GM18502 (cell line): Measurements from ENCODE around the gene RRM2.

Experiments
- ATAC-seq: cut with Tn5 transposase; IDR thresholded peaks from one replicate; pipeline ENCODE4 v1.9.1; 2021; ENCODE audit warnings: mild to moderate bottlenecking; ENCODE audit not compliant: unreplicated experiment, poor library complexity

Gene RRM2

DNA sequence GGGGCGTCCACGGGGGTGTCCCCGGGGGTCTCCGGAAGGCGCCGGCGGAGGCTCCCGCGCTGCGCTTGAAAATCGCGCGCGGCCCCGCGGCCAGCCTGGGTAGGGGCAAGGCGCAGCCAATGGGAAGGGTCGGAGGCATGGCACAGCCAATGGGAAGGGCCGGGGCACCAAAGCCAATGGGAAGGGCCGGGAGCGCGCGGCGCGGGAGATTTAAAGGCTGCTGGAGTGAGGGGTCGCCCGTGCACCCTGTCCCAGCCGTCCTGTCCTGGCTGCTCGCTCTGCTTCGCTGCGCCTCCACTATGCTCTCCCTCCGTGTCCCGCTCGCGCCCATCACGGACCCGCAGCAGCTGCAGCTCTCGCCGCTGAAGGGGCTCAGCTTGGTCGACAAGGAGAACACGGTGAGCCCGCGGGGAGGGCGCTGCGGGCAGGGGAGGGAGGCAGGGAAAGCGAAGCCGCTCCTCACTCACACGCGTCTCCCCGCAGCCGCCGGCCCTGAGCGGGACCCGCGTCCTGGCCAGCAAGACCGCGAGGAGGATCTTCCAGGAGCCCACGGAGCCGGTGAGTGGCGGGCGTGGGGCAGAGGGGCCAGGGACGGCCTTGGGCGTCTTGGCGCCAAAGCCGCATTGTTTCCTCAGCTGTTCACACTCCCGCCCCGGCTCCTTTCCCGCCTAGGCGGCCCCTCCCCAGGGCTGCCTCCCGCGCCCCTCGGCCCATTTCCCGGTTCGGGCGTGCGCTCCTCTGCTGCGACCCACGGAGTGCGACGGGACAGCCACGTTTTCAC, at the start of gene RRM2:
TSS of gene RRM2 (plus strand) at position 240 of the 781 bp plus-strand sequence. CDS start at position 300, 60 bp downstream.
- ATAC-seq, result peak; percentile 73

DNA sequence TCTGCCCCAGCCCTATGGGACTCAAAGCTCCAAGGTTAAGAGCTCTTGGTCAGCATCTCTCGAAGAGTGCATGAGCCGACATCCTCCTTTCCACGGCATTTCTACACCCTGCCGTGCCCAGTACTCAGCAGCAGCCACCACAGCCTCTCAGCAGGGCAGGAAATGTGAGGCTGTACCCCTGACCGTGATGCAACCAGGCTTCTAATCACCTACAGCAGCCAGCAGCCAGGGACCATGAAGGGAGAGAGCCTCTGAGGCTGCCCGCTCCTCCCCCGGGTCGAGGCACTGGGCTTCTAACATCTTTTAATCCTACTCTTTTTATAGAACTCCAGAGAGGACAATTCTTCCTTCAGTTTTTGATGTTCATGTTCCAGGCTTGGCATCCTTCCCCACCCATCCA, 48.8 kb upstream of the RRM2 start:
- ATAC-seq, result no peak

DNA sequence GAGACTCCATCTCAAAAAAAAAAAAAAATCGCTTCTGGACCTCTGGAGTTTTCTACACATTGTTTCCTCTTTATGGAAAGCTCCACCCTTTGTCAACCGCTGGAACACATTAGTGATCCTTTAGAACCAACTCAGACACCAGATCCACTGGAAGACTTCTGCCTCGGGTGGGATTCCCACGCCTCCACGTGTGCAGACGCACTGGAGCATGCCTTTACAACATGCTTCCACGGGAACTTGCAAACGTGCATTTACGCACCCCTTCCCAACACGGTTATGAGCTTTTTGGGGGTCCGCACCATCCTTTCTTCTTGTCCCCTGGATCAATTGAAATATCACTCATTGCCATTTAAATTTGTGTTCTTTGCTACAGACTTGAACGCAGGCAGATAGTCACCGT, 47.4 kb upstream of the RRM2 start:
- ATAC-seq, result no peak

DNA sequence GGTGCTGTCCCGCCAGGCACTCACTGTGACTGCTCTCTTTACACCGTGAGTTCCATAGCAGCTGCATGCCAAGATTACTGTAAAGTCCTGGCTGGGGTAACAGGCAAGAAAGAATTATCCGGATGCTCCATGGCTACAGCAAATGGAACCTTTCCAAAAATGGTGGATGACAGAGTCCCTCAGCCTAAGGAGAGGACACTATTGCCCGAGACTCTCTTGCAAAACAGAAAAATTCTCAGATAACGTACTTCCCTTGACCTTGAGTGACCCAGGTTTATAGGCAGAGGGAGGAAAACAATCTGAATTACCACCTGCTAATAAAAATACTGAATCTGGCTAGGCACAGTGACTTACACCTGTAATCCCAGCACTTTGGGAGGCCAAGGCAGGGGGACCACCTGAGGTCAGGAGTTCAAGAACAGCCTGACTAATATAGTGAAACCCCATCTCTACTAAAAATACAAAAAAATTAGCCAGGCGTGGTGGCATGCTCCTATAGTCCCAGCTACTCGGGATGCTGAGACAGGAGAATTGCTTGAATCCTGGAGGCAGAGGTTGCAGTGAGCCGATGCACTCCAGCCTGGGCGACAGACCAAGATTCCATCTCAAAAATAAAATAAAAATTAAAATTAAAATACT, 46.8 kb upstream of the RRM2 start:
- ATAC-seq, result no peak

DNA sequence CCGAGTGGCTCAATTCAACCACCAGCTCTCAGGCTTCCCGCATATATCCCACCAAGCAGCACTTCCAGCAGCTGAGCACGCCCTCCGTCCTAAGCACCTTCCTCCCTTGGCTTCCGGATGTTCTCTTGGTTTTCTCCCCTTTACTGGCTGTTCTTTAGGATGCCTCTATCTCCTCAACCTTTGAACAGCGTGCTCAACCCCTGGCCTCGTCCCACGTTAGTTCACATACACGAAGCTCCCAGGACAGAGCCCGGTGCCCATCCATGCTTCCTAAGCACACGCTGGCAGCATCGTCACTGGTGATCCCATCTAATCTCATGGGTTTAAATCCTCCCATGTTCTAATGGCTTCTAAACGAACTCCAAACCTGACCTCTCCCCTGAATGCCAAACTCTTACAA, 46.0 kb upstream of the RRM2 start:
- ATAC-seq, result no peak

DNA sequence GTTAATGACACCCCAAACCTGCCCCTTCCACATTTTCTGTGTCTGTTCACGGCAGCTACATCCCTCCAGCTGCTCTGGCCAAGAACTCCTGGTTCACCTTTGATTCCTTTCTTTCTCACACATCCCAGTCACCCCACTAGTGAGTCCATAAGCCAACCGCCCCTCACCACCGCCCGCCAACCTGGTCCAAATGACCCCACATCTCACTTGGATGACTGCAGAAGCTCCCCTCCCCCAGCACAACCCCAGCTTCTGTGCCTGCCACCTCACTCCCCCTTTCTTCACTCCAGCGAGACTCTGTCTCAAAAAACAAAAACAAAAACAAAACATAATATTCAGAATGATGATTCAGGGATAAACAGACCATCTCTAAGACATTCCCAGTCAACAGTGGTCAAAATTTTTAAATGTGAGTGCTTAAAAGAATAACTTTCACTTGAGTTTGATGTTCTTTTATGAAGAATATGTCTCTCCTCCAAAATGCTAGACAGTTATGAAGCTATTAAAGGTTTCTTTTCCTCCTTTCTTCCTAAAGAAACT, 45.5 kb upstream of the RRM2 start:
- no peak for ATAC-seq

DNA sequence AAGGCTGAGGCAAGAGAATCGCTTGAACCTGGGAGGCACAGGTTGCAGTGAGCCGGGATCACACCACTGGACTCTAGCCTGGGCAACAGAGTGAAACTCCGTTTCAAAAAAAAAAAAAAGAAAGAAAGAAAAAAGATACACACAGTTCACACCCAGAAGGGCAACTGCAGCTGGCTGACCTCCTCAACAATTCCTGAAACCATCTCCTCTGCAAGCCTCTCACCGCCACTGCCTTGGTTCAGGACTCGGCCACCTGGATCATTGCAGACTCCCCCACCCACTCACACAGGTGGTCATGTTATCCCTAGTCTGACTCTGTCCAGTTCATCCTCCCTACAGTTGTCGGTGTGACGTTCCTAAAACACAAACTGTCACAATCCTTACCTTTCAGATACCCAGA, 44.5 kb upstream of the RRM2 start:
- ATAC-seq, result no peak

DNA sequence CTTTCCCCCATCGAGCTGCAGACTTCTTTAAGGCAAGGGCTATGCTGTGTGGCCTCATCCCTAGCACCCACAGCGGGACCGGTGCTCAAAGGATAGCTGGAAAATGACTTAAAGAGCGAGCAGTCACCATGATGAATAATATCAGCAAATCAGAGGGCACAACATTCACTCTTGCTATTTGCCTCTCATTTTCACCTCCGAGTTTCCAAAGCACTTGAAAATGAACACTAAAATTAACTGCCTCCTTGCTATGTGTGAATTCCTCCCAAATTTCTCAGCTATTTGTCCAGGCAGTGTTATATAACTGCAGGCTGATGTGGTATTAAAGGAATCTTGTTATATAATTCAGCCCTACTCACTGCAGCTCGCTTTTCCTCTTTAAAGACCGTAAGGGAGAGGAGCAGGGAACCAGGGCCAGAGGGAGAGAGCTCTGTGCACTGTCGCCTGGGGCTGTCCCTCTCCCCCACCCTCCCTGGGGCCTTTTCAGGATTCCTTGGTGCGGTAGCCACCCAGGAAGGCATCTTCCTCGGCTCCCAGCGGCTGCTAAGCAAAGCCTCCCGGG, 43.8 kb upstream of the RRM2 start:
- no peak for ATAC-seq

DNA sequence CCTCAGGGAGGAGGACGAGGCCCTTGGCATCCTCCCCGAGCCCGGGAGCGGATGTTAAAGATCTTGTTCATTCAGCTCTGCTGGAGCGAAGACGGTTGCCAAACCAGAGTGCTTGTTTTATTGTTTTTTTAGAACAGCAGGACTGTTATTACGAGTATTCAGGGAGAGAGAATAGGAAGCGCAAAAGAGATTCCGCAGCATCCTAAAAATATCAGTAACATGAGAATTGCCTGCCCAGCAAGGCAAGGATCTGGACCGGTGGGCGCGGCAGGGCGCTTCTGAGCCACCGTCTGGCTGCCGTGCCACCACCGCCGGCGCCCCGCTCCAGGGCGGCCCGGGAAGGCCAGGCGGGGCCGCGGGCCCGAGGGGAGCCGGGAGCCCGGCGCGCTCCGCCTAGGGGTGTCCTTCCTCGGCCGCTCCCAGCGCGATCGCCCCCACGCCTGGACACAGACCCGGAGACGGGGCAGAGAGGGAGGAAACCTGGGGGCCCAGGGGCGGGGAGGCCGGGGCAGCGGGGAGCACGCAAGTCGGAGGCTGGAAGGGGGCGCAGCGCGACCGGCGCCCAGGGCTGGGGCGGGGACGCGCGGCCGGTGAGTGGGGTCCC, 43.2 kb upstream of the RRM2 start:
- ATAC-seq, result peak; percentile 26

DNA sequence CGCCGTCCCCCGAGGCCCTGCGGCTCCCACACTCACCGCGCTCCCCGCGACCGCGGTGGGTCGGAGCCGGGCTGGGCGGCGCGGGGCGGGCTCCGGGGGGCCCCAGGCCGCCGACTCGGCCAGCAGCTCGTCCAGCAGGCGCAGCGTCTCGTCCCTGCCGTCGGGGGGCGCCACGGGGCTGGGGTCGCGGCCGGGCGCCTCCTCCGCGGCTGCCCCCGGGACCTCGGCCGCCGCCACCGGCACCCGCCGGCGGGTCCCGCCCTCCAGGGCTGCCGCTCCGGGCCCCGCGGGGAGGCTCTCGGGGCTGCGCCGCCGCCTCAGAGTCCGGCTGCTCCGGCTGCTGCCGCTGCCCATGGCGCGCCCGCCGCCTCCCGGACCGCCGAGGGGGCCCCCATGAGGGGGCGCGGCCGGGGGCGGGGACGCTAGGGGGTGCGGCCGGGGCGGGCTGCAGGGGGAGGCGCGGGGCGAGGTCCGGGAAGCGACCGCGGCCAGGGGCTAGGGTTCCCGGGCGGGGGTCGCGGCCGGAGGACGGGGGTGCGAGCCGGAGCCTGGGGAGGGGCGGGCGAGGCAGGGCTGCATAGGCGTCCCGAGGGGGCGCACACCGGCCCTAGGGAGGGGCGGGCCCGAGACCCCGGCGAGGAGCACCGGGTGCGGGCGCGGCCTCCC, 42.5 kb upstream of the RRM2 start, which contains the start of gene CYS1:
TSS of gene CYS1 (minus strand) at position 542 of the 666 bp plus-strand sequence. CDS start at position 354, 188 bp downstream.
- ATAC-seq, result peak; percentile 36

DNA sequence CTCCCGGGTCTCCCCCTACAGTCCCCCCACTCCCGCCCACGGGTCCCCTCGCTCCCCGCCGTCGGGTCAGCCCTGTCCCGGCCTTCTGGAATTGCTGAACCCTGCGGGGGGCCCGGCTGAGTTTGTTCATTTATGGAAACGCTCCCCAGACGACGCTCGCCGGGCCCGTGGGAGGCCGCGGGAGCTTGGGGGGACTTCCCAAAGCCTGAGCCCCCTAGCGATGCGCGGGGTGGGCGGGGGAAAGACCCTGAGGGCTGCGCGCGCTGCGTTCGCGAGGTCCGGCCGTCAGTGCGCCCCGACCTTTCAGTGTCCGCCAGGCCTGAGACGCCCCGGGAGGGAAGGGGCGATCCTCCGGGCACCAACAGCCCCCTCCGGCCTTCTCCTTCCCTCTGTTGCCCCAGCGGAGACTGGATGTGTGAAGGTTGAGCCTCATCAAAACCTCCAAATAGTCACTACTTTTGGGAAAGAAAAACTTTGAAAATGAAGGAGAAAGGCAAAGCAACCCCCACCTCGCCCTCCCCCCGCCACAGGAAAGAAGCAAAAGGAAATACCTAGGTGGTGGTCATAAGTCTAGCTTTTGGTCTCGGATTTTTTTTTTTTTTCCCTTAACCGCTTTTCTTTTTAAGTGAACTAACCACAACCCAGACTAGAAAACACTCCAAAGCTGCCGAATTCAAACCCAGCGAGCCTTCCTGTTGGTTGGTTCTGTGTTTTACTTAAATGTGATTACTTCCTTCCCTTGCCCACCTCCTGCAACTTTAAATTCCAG, 41.8 kb upstream of the RRM2 start:
- peak; percentile 30 for ATAC-seq

DNA sequence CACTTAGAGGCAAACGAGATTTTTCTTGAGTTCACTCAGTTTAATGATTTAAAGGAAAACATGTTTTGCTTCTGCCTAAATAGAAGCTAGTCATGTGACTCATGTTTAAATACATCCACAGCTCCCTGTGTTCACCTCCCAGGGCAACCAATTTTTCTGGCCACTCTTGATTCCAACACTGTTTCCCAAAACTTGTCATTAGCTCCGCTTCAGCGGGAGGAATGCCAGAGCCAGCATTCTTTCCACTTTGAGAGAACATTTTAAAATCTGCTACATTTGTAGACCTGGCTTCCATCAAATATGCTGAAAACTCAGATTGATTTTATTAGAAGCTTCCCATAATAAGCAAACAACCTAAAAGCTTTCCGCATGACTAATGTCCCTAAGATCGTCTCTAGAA, 39.5 kb upstream of the RRM2 start:
- no peak for ATAC-seq

DNA sequence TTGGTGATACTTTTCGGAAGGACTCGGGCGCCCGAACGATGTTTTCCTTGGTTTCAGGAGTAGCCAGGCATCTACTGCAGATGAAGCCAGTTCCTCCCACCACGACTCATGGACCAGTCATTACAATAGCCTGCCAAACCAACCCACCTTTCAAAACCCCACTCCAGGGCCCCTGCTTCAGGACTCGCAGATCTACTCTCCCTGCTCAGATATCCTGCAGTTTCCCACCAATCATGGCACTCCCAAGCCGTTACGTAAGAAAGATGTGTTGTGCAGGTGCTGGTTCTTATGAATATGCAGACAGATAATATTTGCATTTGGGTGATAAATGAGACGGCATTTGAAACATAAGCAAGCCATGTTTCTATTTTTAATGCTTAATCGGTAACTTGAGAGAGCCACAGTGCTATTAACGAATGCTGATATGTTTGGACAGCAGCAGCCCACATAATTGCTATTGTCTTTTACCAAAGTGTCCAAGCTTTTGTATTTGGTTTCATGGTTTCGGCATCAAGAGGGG, 38.8 kb upstream of the RRM2 start:
- no peak for ATAC-seq

DNA sequence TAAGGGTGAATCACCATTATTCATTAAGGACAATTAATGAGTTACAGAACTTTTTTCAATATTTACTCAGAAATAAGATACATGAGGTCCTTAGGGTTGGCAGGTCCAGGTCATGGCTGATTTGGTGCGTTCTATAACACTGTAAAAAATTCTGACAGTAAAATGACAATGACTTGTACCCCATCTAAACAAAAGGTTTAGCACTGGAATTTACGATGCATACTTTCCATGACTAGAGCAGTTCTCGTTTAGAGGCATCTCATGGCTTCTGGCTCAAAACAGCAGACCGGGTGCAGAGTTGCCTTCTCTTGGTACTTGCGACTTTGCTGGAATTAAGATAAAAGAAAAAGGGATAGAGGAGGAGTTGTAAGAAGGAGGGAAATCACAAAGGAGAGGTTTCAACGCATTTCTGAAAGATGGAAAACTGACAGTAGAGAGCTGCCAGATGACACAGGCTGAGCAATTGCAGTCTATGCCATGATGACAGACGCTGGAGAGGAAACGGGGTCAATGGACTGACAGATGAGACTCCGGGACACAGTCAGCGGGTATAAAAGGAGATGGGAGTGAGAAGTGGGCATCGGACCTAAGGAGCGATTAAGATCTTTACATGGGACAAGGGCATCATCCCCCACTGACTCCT, 38.2 kb upstream of the RRM2 start:
- no peak for ATAC-seq

DNA sequence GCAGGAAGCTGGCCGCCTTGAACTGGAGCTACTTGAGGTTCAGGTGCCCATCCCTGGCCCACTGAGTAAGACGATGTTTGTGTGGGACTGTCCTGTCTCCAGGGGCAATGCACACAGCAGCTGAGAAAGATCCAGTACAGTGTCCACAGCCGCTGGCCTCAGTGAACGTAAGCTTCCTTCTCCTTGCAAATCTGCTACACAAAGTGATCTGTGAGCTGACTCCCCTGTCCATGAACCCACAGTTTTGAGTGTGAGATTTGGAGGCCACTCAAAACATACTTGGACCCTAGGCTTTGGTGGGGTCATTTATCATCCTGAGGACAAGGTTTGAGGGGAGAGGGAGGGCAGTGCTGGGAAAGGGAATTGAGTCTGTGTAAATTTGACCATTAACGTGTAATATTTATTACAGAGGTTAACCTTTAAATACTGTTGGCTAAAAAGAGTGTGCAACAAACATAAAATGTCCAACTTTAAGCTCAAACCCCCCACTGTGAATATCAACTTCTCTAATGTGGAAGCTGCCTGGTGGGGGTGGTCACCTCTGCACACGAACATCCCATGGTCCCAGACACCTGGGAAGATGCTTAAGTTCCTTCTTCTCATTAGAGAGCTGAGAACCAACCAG, 37.4 kb upstream of the RRM2 start:
- ATAC-seq, result no peak

DNA sequence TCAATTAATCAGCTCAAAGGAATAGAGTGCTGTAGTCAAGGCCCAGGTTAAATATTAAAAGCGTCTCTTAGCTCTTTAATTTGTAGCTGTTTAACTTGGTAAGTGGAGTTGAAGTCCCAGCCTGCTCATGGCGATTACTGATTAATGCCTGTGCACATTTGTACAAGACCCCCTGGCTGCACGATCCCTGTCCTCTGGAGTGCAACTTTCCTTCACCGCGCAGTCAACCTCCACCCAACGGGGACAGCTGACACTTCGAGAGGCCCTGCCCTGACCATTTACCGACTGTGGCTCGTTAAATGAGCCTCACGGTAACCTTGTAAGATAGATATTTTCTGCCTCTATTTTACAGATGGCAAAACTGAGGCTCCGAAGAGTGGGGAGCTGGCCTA, 36.9 kb upstream of the RRM2 start:
- no peak for ATAC-seq

DNA sequence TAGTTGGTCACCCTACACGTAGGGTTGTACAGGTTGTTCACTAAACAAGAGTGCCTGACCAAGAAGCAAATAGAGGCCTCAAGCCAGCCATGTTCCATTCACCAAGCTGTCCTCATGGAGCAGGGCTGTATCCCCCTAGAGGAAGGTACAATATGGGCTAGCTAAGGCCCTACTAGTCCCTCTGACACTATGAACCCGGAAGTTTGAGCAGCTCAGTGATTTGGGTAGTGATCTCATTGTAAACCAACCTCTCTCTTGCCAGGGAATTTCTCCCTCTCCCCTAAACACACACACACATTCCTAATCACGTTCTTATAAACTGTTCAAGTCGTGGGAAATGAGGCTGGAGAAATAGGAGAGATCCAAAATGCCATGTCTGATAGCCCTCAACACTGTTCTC, 35.6 kb upstream of the RRM2 start:
- ATAC-seq, result no peak

DNA sequence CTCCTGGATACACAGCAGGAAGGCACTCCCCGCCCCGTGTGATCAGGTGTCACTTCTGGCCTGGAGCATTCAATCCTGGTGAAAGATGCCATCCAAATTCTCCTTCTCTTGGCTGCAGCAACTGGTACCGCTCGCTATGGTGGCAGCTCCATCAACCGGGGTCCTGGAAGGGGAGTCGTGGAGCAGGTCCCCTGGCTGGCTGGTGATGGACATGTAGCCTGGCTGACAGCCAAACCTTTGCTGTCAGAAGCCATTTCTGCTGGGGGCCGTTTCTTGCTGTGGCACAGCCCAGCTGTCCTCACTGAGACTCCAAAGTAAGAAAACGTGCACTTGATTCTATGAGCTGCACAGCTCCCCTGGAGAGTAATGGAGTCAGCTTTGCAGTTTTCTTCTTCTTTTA, 35.2 kb upstream of the RRM2 start:
- no peak for ATAC-seq
